Measurements from ENCODE around the gene SLC6A20.

The SLC6A20 gene

DNA sequence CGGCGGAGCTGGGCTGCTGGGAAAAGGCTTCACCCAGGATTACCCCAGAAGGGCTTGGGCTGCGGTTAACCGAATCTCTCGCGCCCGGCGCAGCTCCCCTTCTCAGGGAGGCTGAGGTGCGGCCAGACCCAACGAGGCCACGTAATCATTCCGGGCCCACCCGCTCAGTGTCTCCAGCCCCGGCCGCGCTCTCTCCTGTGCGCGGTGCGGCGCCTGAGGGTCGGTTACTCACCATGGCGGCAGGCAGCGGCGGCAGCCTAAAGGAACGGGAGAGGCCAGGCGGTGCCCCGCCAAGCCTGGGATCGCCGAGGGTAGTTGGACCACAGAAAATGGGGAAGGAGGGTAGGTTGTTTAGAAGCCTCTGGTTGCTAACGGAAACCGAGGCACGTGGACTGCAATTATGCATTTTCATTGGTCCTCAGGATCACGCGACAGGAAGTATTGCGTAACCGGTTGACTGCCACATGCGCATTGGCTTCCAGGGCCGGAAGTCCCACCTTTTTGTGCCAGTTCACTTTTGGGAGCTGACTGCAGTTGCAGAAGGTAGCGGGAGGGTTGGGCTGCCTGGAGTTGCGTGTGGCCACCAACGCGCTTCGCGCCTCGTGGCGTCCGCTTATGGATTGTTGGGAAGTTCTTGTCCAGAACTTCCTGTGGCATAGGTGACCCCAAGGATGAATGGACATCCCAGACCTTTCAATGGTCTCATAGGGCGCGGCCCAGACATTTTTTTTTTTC is 45.6 kb upstream of the SLC6A20 start, which contains the start of gene LZTFL1:
Gene LZTFL1, minus strand, starts transcription at position 363 of the 735 bp plus-strand sequence. Its CDS starts 128 bp downstream, at position 235.
- H3K36me3 ChIP-seq (ENCODE audit: control insufficient read depth in 1 of 2, insufficient read depth in 2 of 2, low read depth in 1 of 2, low read length in 2 of 2), result peaks cover 0 to 8% of the 10 kb centered on the region in 2 experiments
- WGBS, result 5% methylated on average over 49 of the region's 49 CpGs
- H3K4me2 ChIP-seq (ENCODE audit: low read length, poor library complexity, severe bottlenecking), result peak within 1 kb of the TSS; percentile 89

GRCh38 chr3:45841420-45841756 is 45.1 kb upstream of the SLC6A20 start:
- Histone ChIP-seq H3K23ac (ENCODE audit: low read length in 2 of 2) (peak overlapping the region in 1 of 2 experiments; percentile 46), H3K27me3 (ENCODE audit: control insufficient read depth in 1 of 2, insufficient read depth in 1 of 2, low read length in 2 of 2) (peaks cover 8 to 11% of the 10 kb centered on the region in 2 experiments), H2AFZ (ENCODE audit: low read depth, low read length) (peak overlapping the region; percentile 98), H3K36me3 (ENCODE audit: control insufficient read depth in 1 of 2, insufficient read depth in 2 of 2, low read depth in 1 of 2, low read length in 2 of 2) (peaks cover 0 to 13% of the 10 kb centered on the region in 2 experiments), H3K14ac (ENCODE audit: low read length in 2 of 2) (peak overlapping the region in 1 of 2 experiments; percentile 56), H2AK5ac (ENCODE audit: low read length, severe bottlenecking) (no peak overlapping the region), H3K18ac (ENCODE audit: low read depth in 1 of 2, low read length in 2 of 2) (peak overlapping the region; percentile 24 to 58), H2BK15ac (ENCODE audit: low read depth, poor library complexity, severe bottlenecking) (no peak overlapping the region), H3K9ac (ENCODE audit: low read length) (peak overlapping the region; percentile 97), H2BK5ac (ENCODE audit: low read depth, low read length, poor library complexity, severe bottlenecking) (no peak overlapping the region), H4K8ac (ENCODE audit: low read length) (peak overlapping the region; percentile 10), H2BK12ac (ENCODE audit: low read length in 2 of 2) (no peak overlapping the region), H4K91ac (ENCODE audit: low read length) (peak overlapping the region; percentile 22), H3K9me3 (ENCODE audit: control insufficient read depth, low read length) (no peaks in the 10 kb centered on the region), H3K4me3 (ENCODE audit: insufficient read depth in 1 of 2, low read depth in 1 of 2, low read length in 2 of 2) (peak overlapping the region; percentile 92 to 93), H3K4me2 (ENCODE audit: low read length, poor library complexity, severe bottlenecking) (peak overlapping the region; percentile 89), H3K4me1 (ENCODE audit: control insufficient read depth, insufficient read depth, low read depth, low read length) (peaks cover 2% of the 10 kb centered on the region), H3K4ac (ENCODE audit: low read depth in 1 of 2, low read length in 2 of 2) (no peak overlapping the region), H2BK120ac (ENCODE audit: low read depth, low read length) (no peak overlapping the region), H3K79me1 (replicated peaks; ENCODE audit: low read length, poor library complexity, severe bottlenecking) (peaks cover 14% of the 10 kb centered on the region), H3K27ac (ENCODE audit: low read length, poor library complexity, severe bottlenecking) (peak overlapping the region; percentile 9)
- WGBS, result 8% methylated on average over 13 of the region's 15 CpGs
- DNase-seq, result peak; percentile 62

More for the DNA sequence above, 45.6 kb upstream of the SLC6A20 start, which contains the start of gene LZTFL1:
- Histone ChIP-seq H2AK5ac (ENCODE audit: low read length, severe bottlenecking) (no peak within 1 kb of the TSS), H3K14ac (ENCODE audit: low read length in 2 of 2) (peak within 1 kb of the TSS in 1 of 2 experiments; percentile 56), H3K4ac (ENCODE audit: low read depth in 1 of 2, low read length in 2 of 2) (peak within 1 kb of the TSS; percentile 24 to 71), H2BK12ac (ENCODE audit: low read length in 2 of 2) (no peak within 1 kb of the TSS), H3K9me3 (ENCODE audit: control insufficient read depth, low read length) (no peaks in the 10 kb centered on the region), H3K18ac (ENCODE audit: low read depth in 1 of 2, low read length in 2 of 2) (peak within 1 kb of the TSS; percentile 58 to 73), H3K27ac (ENCODE audit: low read length, poor library complexity, severe bottlenecking) (peak within 1 kb of the TSS; percentile 9), H2AFZ (ENCODE audit: low read depth, low read length) (peak within 1 kb of the TSS; percentile 98), H3K4me1 (ENCODE audit: control insufficient read depth, insufficient read depth, low read depth, low read length) (peaks cover 2% of the 10 kb centered on the region), H3K4me3 (ENCODE audit: insufficient read depth in 1 of 2, low read depth in 1 of 2, low read length in 2 of 2) (peak within 1 kb of the TSS; percentile 92 to 93), H4K91ac (ENCODE audit: low read length) (peak within 1 kb of the TSS; percentile 22), H3K9ac (ENCODE audit: low read length) (peak within 1 kb of the TSS; percentile 97), H2BK120ac (ENCODE audit: low read depth, low read length) (no peak within 1 kb of the TSS), H3K27me3 (ENCODE audit: control insufficient read depth in 1 of 2, insufficient read depth in 1 of 2, low read length in 2 of 2) (peaks cover 12 to 13% of the 10 kb centered on the region in 2 experiments), H3K79me1 (replicated peaks; ENCODE audit: low read length, poor library complexity, severe bottlenecking) (peaks cover 14% of the 10 kb centered on the region), H2BK5ac (ENCODE audit: low read depth, low read length, poor library complexity, severe bottlenecking) (no peak within 1 kb of the TSS), H3K23ac (ENCODE audit: low read length in 2 of 2) (peak within 1 kb of the TSS in 1 of 2 experiments; percentile 46), H2BK15ac (ENCODE audit: low read depth, poor library complexity, severe bottlenecking) (no peak within 1 kb of the TSS), H4K8ac (ENCODE audit: low read length) (peak within 1 kb of the TSS; percentile 90)
- peak; percentile 98 for DNase-seq

DNA sequence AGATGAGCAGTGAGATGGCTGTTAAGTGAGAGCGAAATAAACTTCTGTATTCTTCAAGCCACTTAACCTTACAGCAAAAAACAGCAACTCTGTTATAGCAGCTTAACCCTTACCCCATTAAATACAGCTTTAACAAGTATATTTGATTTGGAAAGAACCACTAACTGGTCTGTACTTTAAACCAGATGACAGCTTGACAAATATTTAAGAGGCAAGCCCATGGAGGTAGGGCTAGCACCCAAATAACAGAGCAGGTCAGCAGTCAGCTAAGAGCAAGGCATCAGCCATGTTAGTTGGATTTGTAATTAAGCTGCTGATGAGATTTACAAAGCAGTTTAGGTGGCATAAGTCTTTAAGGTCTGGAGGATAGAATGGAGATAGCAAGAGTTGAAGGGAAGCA is 42.1 kb upstream of the SLC6A20 start:
- H3K9me3 ChIP-seq (ENCODE audit: control insufficient read depth, low read length), result no peaks in the 10 kb centered on the region
- H2AK5ac ChIP-seq (ENCODE audit: low read length, severe bottlenecking), result no peak overlapping the region
- no peak overlapping the region for H3K4ac ChIP-seq (ENCODE audit: low read depth in 1 of 2, low read length in 2 of 2)
- H4K8ac ChIP-seq (ENCODE audit: low read length), result no peak overlapping the region
- no peak overlapping the region for H4K91ac ChIP-seq (ENCODE audit: low read length)
- whole genome bisulfite sequencing, result 100% methylated on average over 1 of the region's 1 CpG
- no peak overlapping the region for H3K18ac ChIP-seq (ENCODE audit: low read depth in 1 of 2, low read length in 2 of 2)
- H3K4me1 ChIP-seq (ENCODE audit: control insufficient read depth, insufficient read depth, low read depth, low read length), result peaks cover 2% of the 10 kb centered on the region
- no peak overlapping the region for H2BK120ac ChIP-seq (ENCODE audit: low read depth, low read length)
- H3K9ac ChIP-seq (ENCODE audit: low read length), result no peak overlapping the region
- no peak overlapping the region for H3K4me2 ChIP-seq (ENCODE audit: low read length, poor library complexity, severe bottlenecking)
- H3K27ac ChIP-seq (ENCODE audit: low read length, poor library complexity, severe bottlenecking), result no peak overlapping the region
- DNase-seq, result no peak
- H2BK15ac ChIP-seq (ENCODE audit: low read depth, poor library complexity, severe bottlenecking), result no peak overlapping the region
- H2AFZ ChIP-seq (ENCODE audit: low read depth, low read length), result no peak overlapping the region
- H2BK12ac ChIP-seq (ENCODE audit: low read length in 2 of 2), result no peak overlapping the region
- peaks cover 3 to 38% of the 10 kb centered on the region in 2 experiments for H3K36me3 ChIP-seq (ENCODE audit: control insufficient read depth in 1 of 2, insufficient read depth in 2 of 2, low read depth in 1 of 2, low read length in 2 of 2)
- H3K23ac ChIP-seq (ENCODE audit: low read length in 2 of 2), result peak overlapping the region in 1 of 2 experiments; percentile 66
- H3K14ac ChIP-seq (ENCODE audit: low read length in 2 of 2), result no peak overlapping the region
- peaks cover 15% of the 10 kb centered on the region for H3K79me1 ChIP-seq (replicated peaks; ENCODE audit: low read length, poor library complexity, severe bottlenecking)
- H3K4me3 ChIP-seq (ENCODE audit: insufficient read depth in 1 of 2, low read depth in 1 of 2, low read length in 2 of 2), result no peak overlapping the region
- no peaks in the 10 kb centered on the region for H3K27me3 ChIP-seq (ENCODE audit: control insufficient read depth in 1 of 2, insufficient read depth in 1 of 2, low read length in 2 of 2)
- H2BK5ac ChIP-seq (ENCODE audit: low read depth, low read length, poor library complexity, severe bottlenecking), result no peak overlapping the region

- WGBS, result 92% methylated on average over 4 of the region's 5 CpGs
- H4K91ac ChIP-seq (ENCODE audit: low read length), result no peak overlapping the region
Observed at GRCh38 chr3:45832699-45833098, 36.4 kb upstream of the SLC6A20 start.

More at GRCh38 chr3:45832699-45833098, 36.4 kb upstream of the SLC6A20 start:
- Histone ChIP-seq H3K4me1 (ENCODE audit: control insufficient read depth, insufficient read depth, low read depth, low read length) (no peaks in the 10 kb centered on the region), H4K8ac (ENCODE audit: low read length) (no peak overlapping the region), H2BK5ac (ENCODE audit: low read depth, low read length, poor library complexity, severe bottlenecking) (no peak overlapping the region), H2BK15ac (ENCODE audit: low read depth, poor library complexity, severe bottlenecking) (no peak overlapping the region), H3K18ac (ENCODE audit: low read depth in 1 of 2, low read length in 2 of 2) (no peak overlapping the region), H2BK12ac (ENCODE audit: low read length in 2 of 2) (no peak overlapping the region), H3K4me3 (ENCODE audit: insufficient read depth in 1 of 2, low read depth in 1 of 2, low read length in 2 of 2) (no peak overlapping the region), H3K79me1 (replicated peaks; ENCODE audit: low read length, poor library complexity, severe bottlenecking) (peaks cover 2% of the 10 kb centered on the region), H3K14ac (ENCODE audit: low read length in 2 of 2) (no peak overlapping the region), H3K23ac (ENCODE audit: low read length in 2 of 2) (no peak overlapping the region), H2AFZ (ENCODE audit: low read depth, low read length) (no peak overlapping the region), H3K4me2 (ENCODE audit: low read length, poor library complexity, severe bottlenecking) (no peak overlapping the region), H3K36me3 (ENCODE audit: control insufficient read depth in 1 of 2, insufficient read depth in 2 of 2, low read depth in 1 of 2, low read length in 2 of 2) (peaks cover 13 to 88% of the 10 kb centered on the region in 2 experiments), H3K27me3 (ENCODE audit: control insufficient read depth in 1 of 2, insufficient read depth in 1 of 2, low read length in 2 of 2) (no peaks in the 10 kb centered on the region), H3K9me3 (ENCODE audit: control insufficient read depth, low read length) (no peaks in the 10 kb centered on the region), H3K27ac (ENCODE audit: low read length, poor library complexity, severe bottlenecking) (no peak overlapping the region), H2BK120ac (ENCODE audit: low read depth, low read length) (no peak overlapping the region), H3K4ac (ENCODE audit: low read depth in 1 of 2, low read length in 2 of 2) (no peak overlapping the region), H2AK5ac (ENCODE audit: low read length, severe bottlenecking) (no peak overlapping the region), H3K9ac (ENCODE audit: low read length) (no peak overlapping the region)
- DNase-seq, result no peak

All from mesenchymal stem cell (in vitro differentiated cells and primary cell).